Measurements from ENCODE around the gene CAPN8. TPM values are rescaled to one million over a fixed set of nuclear protein-coding genes. Genes with fewer than 3 reads are reported as not detected.

Gene CAPN8
- total and polyA plus RNA-seq, 3 donors from 2014 or later = 1.4 to 4.3 (median 3.2) TPM

DNA sequence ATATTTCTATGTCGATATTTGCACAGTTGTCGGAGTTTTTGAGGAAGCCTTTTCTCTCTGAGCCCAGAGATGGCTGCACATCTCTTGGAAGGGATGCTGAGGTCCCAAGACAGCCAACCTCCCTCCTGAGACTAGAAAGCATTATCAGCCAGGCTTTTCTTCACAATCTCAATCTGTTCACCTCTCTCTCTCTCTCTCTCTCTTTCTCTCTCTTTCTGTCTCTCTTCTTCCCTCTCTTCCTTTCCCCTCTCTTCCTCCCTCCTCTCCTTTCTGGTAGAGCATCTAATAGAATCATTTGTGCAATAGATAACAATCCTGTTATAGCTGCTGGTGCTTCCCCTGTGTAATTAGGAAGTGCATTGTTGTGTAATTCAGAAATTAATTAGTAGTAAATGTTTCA, 131.8 kb downstream of the CAPN8 start:
- Histone ChIP-seq H3K27ac (no peak overlapping the region), H3K4me1 (no peaks in the 10 kb centered on the region), H3K27me3 (no peaks in the 10 kb centered on the region), H3K4me3 (no peak overlapping the region), H3K36me3 (ENCODE audit: low read depth, missing control alignments) (no peaks in the 10 kb centered on the region), H3K9me3 (no peaks in the 10 kb centered on the region)
- intact Hi-C loops (cut with DNase I; ENCODE audit: low total_unique reads) = no loop called here
- no peak for DNase-seq
- TF ChIP-seq, protein P1, sequence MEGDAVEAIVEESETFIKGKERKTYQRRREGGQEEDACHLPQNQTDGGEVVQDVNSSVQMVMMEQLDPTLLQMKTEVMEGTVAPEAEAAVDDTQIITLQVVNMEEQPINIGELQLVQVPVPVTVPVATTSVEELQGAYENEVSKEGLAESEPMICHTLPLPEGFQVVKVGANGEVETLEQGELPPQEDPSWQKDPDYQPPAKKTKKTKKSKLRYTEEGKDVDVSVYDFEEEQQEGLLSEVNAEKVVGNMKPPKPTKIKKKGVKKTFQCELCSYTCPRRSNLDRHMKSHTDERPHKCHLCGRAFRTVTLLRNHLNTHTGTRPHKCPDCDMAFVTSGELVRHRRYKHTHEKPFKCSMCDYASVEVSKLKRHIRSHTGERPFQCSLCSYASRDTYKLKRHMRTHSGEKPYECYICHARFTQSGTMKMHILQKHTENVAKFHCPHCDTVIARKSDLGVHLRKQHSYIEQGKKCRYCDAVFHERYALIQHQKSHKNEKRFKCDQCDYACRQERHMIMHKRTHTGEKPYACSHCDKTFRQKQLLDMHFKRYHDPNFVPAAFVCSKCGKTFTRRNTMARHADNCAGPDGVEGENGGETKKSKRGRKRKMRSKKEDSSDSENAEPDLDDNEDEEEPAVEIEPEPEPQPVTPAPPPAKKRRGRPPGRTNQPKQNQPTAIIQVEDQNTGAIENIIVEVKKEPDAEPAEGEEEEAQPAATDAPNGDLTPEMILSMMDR (IDR thresholded peaks at IDR 0.05) = no peak
- no peak for TF ChIP-seq POLR2A (IDR thresholded peaks at IDR 0.05)
- WGBS, 2 donors = 65 to 69% methylated on average over 2 of the region's 2 CpGs

DNA sequence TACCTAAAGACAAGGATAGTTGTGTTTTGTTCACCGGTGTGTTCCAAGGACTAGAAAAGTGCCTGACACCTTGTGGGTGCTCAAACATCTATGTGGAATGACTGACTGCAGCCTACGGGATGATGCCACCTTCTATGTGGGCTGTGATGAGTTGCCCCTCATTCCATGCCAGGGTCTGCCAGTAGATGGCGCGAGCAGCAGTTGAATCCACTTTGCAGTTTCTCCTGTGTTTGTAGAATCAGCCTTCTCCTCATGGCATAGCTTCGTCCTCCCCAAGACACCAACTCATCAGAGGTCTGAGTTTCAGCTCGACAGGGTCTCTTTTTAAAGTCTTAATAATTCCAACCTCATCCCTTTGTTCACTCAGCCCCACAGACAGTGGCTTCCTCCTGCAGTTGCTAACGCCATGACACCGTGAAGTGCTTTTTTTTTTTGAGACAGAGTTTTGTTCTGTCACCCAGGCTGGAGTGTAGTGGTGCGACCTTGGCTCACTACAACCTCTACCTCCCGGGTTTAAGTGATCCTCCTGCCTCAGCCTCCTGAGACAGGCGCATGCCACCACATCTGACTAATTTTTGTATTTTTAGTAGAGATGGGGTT, 133.7 kb downstream of the CAPN8 start:
- Histone ChIP-seq H3K27me3 (no peaks in the 10 kb centered on the region), H3K4me3 (no peak overlapping the region), H3K36me3 (ENCODE audit: low read depth, missing control alignments) (no peaks in the 10 kb centered on the region), H3K9me3 (no peaks in the 10 kb centered on the region), H3K4me1 (no peaks in the 10 kb centered on the region), H3K27ac (no peak overlapping the region)
- DNase-seq = peak; percentile 72
- TF ChIP-seq POLR2A (IDR thresholded peaks at IDR 0.05) = no peak
- TF ChIP-seq, protein P1 (IDR thresholded peaks at IDR 0.05) = peak in 2 of 3 experiments; percentile 9 to 43
- intact Hi-C loops (cut with DNase I; ENCODE audit: low total_unique reads) = no loop called here
- WGBS, 2 donors = 71 to 75% methylated on average over 11 of the region's 11 CpGs

DNA sequence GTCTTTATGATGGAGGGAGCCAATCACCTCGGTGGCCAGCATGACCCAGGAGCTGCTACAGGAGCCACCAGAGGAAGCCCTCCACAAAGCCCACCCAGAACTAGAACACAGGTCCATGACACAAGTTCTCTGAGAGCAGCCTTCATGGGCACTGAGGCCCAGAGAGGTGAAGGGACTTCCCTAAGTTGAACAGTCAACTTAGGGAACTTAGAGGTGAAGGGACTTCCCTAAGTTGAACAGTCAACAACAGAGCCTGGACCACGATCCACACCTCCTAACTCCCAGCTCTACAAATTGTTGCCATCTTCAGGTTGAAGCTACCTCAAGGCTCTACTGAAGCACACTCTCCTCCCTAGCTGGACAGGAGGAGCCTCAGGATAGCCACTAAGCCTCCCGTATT, 139.5 kb downstream of the CAPN8 start:
- no peaks in the 10 kb centered on the region for H3K27me3 ChIP-seq
- H3K36me3 ChIP-seq (ENCODE audit: low read depth, missing control alignments) = no peaks in the 10 kb centered on the region
- no peak for TF ChIP-seq POLR2A (IDR thresholded peaks at IDR 0.05)
- TF ChIP-seq, protein P1 (IDR thresholded peaks at IDR 0.05) = no peak
- no peaks in the 10 kb centered on the region for H3K4me1 ChIP-seq
- no peaks in the 10 kb centered on the region for H3K9me3 ChIP-seq
- WGBS, 2 donors = 63 to 67% methylated on average over 3 of the region's 3 CpGs
- H3K27ac ChIP-seq = no peak overlapping the region
- H3K4me3 ChIP-seq = no peak overlapping the region
- intact Hi-C loops (cut with DNase I; ENCODE audit: low total_unique reads) = no loop called here
- DNase-seq = no peak

DNA sequence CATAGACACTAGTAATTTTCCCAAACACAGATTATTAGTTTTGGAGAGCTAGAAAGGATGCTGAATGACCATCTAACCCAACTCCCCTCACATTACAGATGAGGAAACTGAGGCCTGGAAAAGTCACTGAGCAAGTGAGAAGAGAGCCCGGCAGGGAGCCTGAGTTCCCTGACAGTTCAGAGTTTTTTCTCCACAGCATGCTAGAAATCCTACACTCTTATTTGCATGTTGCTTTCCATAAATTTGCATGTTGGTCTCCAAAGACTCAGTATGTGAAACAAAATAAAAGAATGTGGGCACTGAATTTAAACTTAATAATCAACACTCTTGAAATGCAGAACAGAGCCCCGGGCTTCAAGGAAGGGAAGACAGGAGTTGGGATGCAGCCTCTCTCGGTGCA, 140.0 kb downstream of the CAPN8 start:
- 80 to 82% methylated on average over 3 of the region's 3 CpGs for WGBS, 2 donors
- no peaks in the 10 kb centered on the region for H3K9me3 ChIP-seq
- H3K4me1 ChIP-seq = no peaks in the 10 kb centered on the region
- H3K27me3 ChIP-seq = no peaks in the 10 kb centered on the region
- no peaks in the 10 kb centered on the region for H3K36me3 ChIP-seq (ENCODE audit: low read depth, missing control alignments)
- no peak overlapping the region for H3K4me3 ChIP-seq
- no peak overlapping the region for H3K27ac ChIP-seq
- TF ChIP-seq, protein P1 (IDR thresholded peaks at IDR 0.05) = no peak
- TF ChIP-seq POLR2A (IDR thresholded peaks at IDR 0.05) = no peak
- no peak for DNase-seq
- intact Hi-C loops (cut with DNase I; ENCODE audit: low total_unique reads) = no loop called here

DNA sequence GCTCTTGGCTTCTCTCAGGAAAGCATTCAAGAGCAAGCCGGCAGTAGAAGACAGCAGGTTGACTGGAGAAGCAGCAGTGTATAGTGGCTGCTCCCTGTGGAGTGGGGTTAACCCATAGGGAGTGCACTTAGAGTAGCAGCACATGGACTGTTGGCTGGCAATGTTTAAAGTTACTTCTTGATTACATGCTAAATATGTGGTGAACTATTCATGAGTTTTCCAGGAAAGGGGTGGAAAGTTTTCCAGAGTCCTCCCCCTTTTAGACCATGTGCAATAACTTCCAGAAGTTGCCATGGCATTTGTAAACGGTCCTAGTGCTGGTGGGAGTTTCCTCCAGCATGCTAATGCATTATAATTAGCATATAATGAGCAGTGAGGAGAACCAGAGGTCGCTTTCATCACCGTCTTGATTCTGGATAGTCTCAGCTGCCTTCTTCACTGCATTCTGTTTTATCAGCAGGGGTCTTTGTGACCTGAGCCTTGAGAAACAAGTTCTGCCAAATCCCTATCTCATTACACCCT, 140.5 kb downstream of the CAPN8 start:
- TF ChIP-seq, protein P1 (IDR thresholded peaks at IDR 0.05) = no peak
- no peak for TF ChIP-seq POLR2A (IDR thresholded peaks at IDR 0.05)
- 76 to 85% methylated on average over 4 of the region's 4 CpGs for WGBS, 2 donors
- intact Hi-C loops (cut with DNase I; ENCODE audit: low total_unique reads) = no loop called here

More for the DNA sequence above, 140.5 kb downstream of the CAPN8 start:
- Histone ChIP-seq H3K27ac (no peak overlapping the region), H3K4me1 (no peaks in the 10 kb centered on the region), H3K36me3 (ENCODE audit: low read depth, missing control alignments) (no peaks in the 10 kb centered on the region), H3K4me3 (no peak overlapping the region), H3K9me3 (no peaks in the 10 kb centered on the region), H3K27me3 (no peaks in the 10 kb centered on the region)
- DNase-seq = no peak

Measured in testis (tissue), 3 donors.